Astrocyte (in vitro differentiated cells and primary cell): ENCODE data around the gene LACRT. TPM values are rescaled to one million over a fixed set of nuclear protein-coding genes. Genes with fewer than 3 reads are reported as not detected.

Experiments used
- DNase-seq: peaks from one replicate; pipeline ENCODE4 v3.0.0-alpha.2; 2010; ENCODE audit warnings: low read depth
- FAIRE-seq: peaks from 2 replicates; lab custom pipeline; 2011; peaks lifted over from hg19 to GRCh38; lab: Jason Lieb, UNC
- H2AFZ ChIP-seq: 2 replicates; pipeline ENCODE4 v1.6.0; 2012; ENCODE audit warnings: low read depth, low read length, inconsistent platforms
- H3K27ac ChIP-seq: 2 replicates; pipeline ENCODE4 v1.5.1; 2011; ENCODE audit warnings: low read depth, low read length, inconsistent platforms
- H3K27me3 ChIP-seq: 2 replicates; pipeline ENCODE4 v1.6.0; 2011; ENCODE audit warnings: low read length, inconsistent platforms; ENCODE audit not compliant: insufficient read depth
- H3K36me3 ChIP-seq: 2 replicates; pipeline ENCODE4 v1.5.1; 2011; ENCODE audit warnings: low read length, inconsistent platforms; ENCODE audit not compliant: insufficient read depth
- H3K4me1 ChIP-seq: 2 replicates; pipeline ENCODE4 v1.5.1; 2011; ENCODE audit warnings: low read length, inconsistent platforms; ENCODE audit not compliant: insufficient read depth
- H3K4me2 ChIP-seq: 2 replicates; pipeline ENCODE4 v1.6.0; 2012; ENCODE audit warnings: low read length, inconsistent platforms
- H3K4me3 ChIP-seq: 2 replicates; pipeline ENCODE4 v1.5.1; 2011; ENCODE audit warnings: low read depth, mild to moderate bottlenecking, low read length, inconsistent platforms; ENCODE audit not compliant: insufficient read depth
- H3K79me2 ChIP-seq: 2 replicates; pipeline ENCODE4 v1.6.0; 2012; ENCODE audit warnings: mild to moderate bottlenecking, low read length, inconsistent platforms; ENCODE audit not compliant: insufficient read depth
- H3K9ac ChIP-seq: 2 replicates; pipeline ENCODE4 v1.6.0; 2012; ENCODE audit warnings: mild to moderate bottlenecking, low read length, inconsistent platforms
- H3K9me3 ChIP-seq: 2 replicates; pipeline ENCODE4 v1.5.1; 2012; ENCODE audit warnings: low read depth, mild to moderate bottlenecking, low read length, inconsistent platforms; ENCODE audit not compliant: insufficient read depth
- H4K20me1 ChIP-seq: 2 replicates; pipeline ENCODE4 v1.6.0; 2012; ENCODE audit warnings: low read length, inconsistent platforms; ENCODE audit not compliant: insufficient read depth
- H3K27ac Mint-ChIP-seq: one replicate; pipeline ENCODE4 v1.8.0; 2021; ENCODE audit warnings: mild to moderate bottlenecking, mixed read lengths; ENCODE audit not compliant: unreplicated experiment
- H3K27me3 Mint-ChIP-seq: one replicate; pipeline ENCODE4 v1.8.0; 2021; ENCODE audit warnings: low read depth, mixed read lengths; ENCODE audit not compliant: unreplicated experiment
- H3K36me3 Mint-ChIP-seq: one replicate; pipeline ENCODE4 v1.8.0; 2021; ENCODE audit warnings: low read depth, mixed read lengths; ENCODE audit not compliant: unreplicated experiment
- H3K4me1 Mint-ChIP-seq: one replicate; pipeline ENCODE4 v1.8.0; 2021; ENCODE audit warnings: low read depth, mixed read lengths; ENCODE audit not compliant: unreplicated experiment
- H3K4me3 Mint-ChIP-seq: one replicate; pipeline ENCODE4 v1.8.0; 2021; ENCODE audit warnings: mild to moderate bottlenecking, moderate library complexity, mixed read lengths; ENCODE audit not compliant: unreplicated experiment
- H3K9me3 Mint-ChIP-seq: one replicate; pipeline ENCODE4 v1.8.0; 2021; ENCODE audit warnings: mild to moderate bottlenecking, mixed read lengths; ENCODE audit not compliant: unreplicated experiment
- CTCF ChIP-seq: IDR thresholded peaks from 2 replicates; pipeline ENCODE4 v1.5.1; 2011; ENCODE audit warnings: low read depth, mild to moderate bottlenecking, inconsistent platforms, low read length, moderate library complexity; ENCODE audit not compliant: insufficient read depth
- EZH2 ChIP-seq: IDR thresholded peaks from 2 replicates; pipeline ENCODE4 v1.6.1; 2012; ENCODE audit warnings: mild to moderate bottlenecking, low read length, inconsistent platforms; ENCODE audit not compliant: insufficient read depth
- total RNA-seq: library from RNA; stranded (reverse); gene quantifications from 2 replicates; pipeline ENCODE4 v1.2.1, GENCODE V29; 2021

LACRT gene
- total RNA-seq, 1 donor from 2014 or later: not detected

DNA sequence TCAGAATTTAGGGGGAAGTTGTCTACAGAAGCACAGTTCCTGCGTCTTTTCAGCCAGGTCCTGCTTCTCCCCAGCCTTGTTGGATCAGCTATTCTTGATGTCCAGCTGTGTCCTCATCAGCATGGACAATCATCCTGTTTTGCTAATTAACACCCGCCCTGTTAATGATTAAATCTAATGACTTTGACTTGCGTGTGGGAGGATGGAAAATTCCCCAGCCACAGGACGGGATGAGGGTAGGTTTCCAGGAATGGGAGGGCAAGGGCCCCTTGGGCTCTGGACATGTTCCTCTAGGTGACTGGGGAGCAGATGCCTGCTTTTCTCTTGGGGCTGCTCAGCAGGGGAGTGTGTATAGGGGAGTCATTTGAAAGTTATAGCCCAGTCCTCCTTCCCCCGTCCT, 41.0 kb downstream of the LACRT start:
- Histone ChIP-seq H3K4me2 (no peak overlapping the region), H3K79me2 (no peaks in the 10 kb centered on the region), H3K27me3 (peaks cover 29% of the 10 kb centered on the region), H3K4me1 (no peaks in the 10 kb centered on the region), H3K9me3 (no peaks in the 10 kb centered on the region), H3K9ac (no peak overlapping the region), H4K20me1 (no peaks in the 10 kb centered on the region), H3K36me3 (no peaks in the 10 kb centered on the region), H2AFZ (no peak overlapping the region), H3K27ac (no peak overlapping the region), H3K4me3 (no peak overlapping the region)
- Mint-ChIP-seq H3K4me1 (peaks cover 16% of the 10 kb centered on the region), H3K4me3 (no peak overlapping the region), H3K36me3 (no peaks in the 10 kb centered on the region), H3K27ac (no peak overlapping the region), H3K27me3 (peaks cover 53% of the 10 kb centered on the region), H3K9me3 (peaks cover 3% of the 10 kb centered on the region)
- TF ChIP-seq CTCF (no peak), EZH2 (no peak)
- DNase-seq (no peak), FAIRE-seq (no peak)

DNA sequence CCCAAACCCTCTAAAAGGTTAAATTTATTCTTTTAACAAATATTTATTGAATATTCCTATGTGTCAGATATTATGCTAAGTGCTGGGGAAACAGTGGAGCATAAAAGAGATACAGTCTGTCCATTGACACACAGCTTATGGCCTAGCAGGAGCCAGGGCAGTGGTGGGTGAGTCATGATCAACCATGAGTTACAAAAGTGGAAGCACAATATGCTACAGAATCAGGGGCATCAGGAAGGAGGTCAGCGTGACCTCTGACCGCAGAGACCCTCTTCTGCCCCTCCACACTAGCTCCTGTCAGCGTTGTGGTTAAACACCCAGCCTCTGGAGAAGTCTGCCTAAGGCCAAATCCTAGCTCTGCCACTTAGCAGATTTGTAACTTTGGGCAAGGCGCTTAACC, 41.6 kb downstream of the LACRT start:
- no peak overlapping the region for H3K4me3 Mint-ChIP-seq
- no peaks in the 10 kb centered on the region for H3K36me3 Mint-ChIP-seq
- Histone ChIP-seq H3K36me3 (no peaks in the 10 kb centered on the region), H3K27ac (no peak overlapping the region), H3K4me1 (no peaks in the 10 kb centered on the region), H3K4me2 (no peak overlapping the region), H3K79me2 (no peaks in the 10 kb centered on the region), H3K27me3 (peaks cover 32% of the 10 kb centered on the region), H3K4me3 (no peak overlapping the region), H3K9ac (no peak overlapping the region), H4K20me1 (no peaks in the 10 kb centered on the region), H3K9me3 (no peaks in the 10 kb centered on the region), H2AFZ (no peak overlapping the region)
- no peak for FAIRE-seq
- DNase-seq: no peak
- peaks cover 50% of the 10 kb centered on the region for H3K27me3 Mint-ChIP-seq
- TF ChIP-seq CTCF: no peak
- no peak for TF ChIP-seq EZH2
- peaks cover 3% of the 10 kb centered on the region for H3K9me3 Mint-ChIP-seq
- H3K27ac Mint-ChIP-seq: no peak overlapping the region
- H3K4me1 Mint-ChIP-seq: peaks cover 16% of the 10 kb centered on the region

DNA sequence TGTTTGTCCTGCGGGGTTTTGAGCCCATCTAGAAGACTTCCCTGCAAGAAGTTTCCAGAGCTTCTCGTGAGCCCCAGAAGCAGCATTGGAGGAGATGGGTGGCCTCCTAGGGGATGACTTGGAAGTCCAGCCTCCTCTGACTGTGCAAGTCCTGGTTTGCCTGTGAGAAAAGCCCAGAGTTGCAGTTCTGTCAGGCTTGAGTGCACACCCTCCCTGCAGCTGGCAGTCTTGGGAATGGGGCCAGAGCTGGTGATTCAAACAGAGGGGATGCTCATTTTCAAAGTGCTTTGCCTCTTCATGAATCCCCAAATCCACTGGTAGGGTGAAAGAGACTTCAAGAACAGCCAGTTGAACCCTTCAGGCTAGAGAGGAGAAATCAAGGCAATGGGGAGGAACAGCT, 42.4 kb downstream of the LACRT start:
- Histone ChIP-seq H3K27ac (no peak overlapping the region), H3K4me2 (no peak overlapping the region), H3K4me3 (no peak overlapping the region), H4K20me1 (no peaks in the 10 kb centered on the region), H3K36me3 (no peaks in the 10 kb centered on the region), H3K4me1 (no peaks in the 10 kb centered on the region), H3K79me2 (no peaks in the 10 kb centered on the region), H2AFZ (no peak overlapping the region), H3K9ac (no peak overlapping the region), H3K9me3 (no peaks in the 10 kb centered on the region), H3K27me3 (peaks cover 38% of the 10 kb centered on the region)
- Mint-ChIP-seq H3K4me1 (peaks cover 16% of the 10 kb centered on the region), H3K27me3 (peaks cover 54% of the 10 kb centered on the region), H3K36me3 (no peaks in the 10 kb centered on the region), H3K27ac (no peak overlapping the region), H3K4me3 (no peak overlapping the region), H3K9me3 (peaks cover 3% of the 10 kb centered on the region)
- DNase-seq (no peak), FAIRE-seq (no peak)
- TF ChIP-seq EZH2 (no peak), CTCF (no peak)
